IPS-NIHi7 (cell line): ENCODE data around the gene CYP4A11.
"Not testable (repeated sequence)": the region's sequence is repeated elsewhere in the genome, so short reads cannot be mapped to it uniquely, and the experiment has no call there.

Source experiments
- DNase-seq: peaks from one replicate; pipeline ENCODE4 v3.0.0; 2012; ENCODE audit warnings: mixed read lengths; ENCODE audit errors: extremely low spot score

CYP4A11 gene

GRCh38 chr1:46910790-46911189 lies 30.5 kb downstream of the CYP4A11 start:
- DNase-seq = no peak

GRCh38 chr1:46903481-46903880 lies 37.8 kb downstream of the CYP4A11 start:
- no peak for DNase-seq

DNA sequence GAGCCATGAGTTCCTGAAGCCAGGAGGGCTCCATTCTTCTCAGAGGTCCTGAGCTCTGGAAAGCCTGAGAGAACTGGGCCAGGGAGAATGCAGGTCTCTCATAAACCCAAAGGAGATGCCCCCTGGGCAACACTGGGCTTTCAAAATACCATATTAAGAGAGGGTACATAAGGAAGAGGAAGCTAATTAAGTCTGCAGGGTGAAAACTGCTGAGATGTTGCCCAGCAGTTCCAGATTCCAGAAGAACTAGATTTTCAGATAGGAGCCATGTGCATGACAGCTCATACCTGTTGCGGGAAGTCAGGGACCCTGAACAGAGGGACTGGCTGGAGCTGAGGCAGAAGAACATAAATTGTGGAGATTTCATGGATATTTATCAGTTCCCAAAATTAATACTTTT lies 40.9 kb downstream of the CYP4A11 start:
- DNase-seq = no peak

DNA sequence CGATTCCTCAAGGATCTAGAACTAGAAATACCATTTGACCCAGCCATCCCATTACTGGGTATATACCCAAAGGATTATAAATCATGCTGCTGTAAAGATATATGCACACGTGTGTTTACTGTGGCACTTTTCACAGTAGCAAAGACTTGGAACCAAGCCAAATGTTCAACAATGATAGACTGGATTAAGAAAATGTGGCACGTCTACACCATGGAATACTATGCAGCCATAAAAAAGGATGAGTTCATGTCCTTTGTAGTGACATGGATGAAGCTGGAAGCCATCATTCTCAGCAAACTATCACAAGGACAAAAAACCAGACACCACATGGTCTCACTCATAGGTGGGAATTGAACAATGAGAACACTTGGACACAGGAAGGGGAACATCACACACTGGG lies 59.6 kb downstream of the CYP4A11 start:
- DNase-seq = not testable (repeated sequence)
